Retinal pigment epithelial cell (primary cell): ENCODE measurements around the gene TMEM269.
"Not testable (repeated sequence)": the region's sequence is repeated elsewhere in the genome, so short reads cannot be mapped to it uniquely, and the experiment has no call there.

Source experiments
- DNase-seq: peaks from one replicate; pipeline ENCODE4 v3.0.0-alpha.2; 2010; ENCODE audit warnings: low read depth
- H3K4me3 ChIP-seq: 2 replicates; pipeline ENCODE4 v1.5.1; 2011; ENCODE audit warnings: mild to moderate bottlenecking, low read length, control low read depth, moderate library complexity
- CTCF ChIP-seq: conservative IDR thresholded peaks from 2 replicates; pipeline ENCODE4 v1.5.1; 2011; ENCODE audit warnings: low read depth, low read length, control low read depth, inconsistent platforms

Gene TMEM269

GRCh38 chr1:42793824-42794223 is 9.0 kb downstream of the TMEM269 start:
- no peak for TF ChIP-seq CTCF
- no peak overlapping the region for H3K4me3 ChIP-seq
- no peak for DNase-seq

- DNase-seq: no peak
- no peak for TF ChIP-seq CTCF
- H3K4me3 ChIP-seq: no peak overlapping the region
Observed at GRCh38 chr1:42797414-42797813, 12.6 kb downstream of the TMEM269 start.

- no peak overlapping the region for H3K4me3 ChIP-seq
- DNase-seq: no peak
- no peak for TF ChIP-seq CTCF
Observed at GRCh38 chr1:42797979-42798378, 13.2 kb downstream of the TMEM269 start.

GRCh38 chr1:42801832-42802473 is 17.2 kb downstream of the TMEM269 start:
- DNase-seq: no peak
- H3K4me3 ChIP-seq: no peak overlapping the region
- no peak for TF ChIP-seq CTCF

- TF ChIP-seq CTCF: no peak
- no peak for DNase-seq
- no peak overlapping the region for H3K4me3 ChIP-seq
Observed at GRCh38 chr1:42806171-42806570, 21.4 kb downstream of the TMEM269 start.

GRCh38 chr1:42806593-42806992 is 21.8 kb downstream of the TMEM269 start:
- no peak overlapping the region for H3K4me3 ChIP-seq
- DNase-seq: no peak
- no peak for TF ChIP-seq CTCF

- TF ChIP-seq CTCF: no peak
- H3K4me3 ChIP-seq: no peak overlapping the region
- DNase-seq: no peak
Observed at GRCh38 chr1:42807056-42807668, 22.4 kb downstream of the TMEM269 start.

GRCh38 chr1:42814815-42815214 is 30.0 kb downstream of the TMEM269 start:
- not testable (repeated sequence) for DNase-seq

More at GRCh38 chr1:42814815-42815214, 30.0 kb downstream of the TMEM269 start:
- H3K4me3 ChIP-seq: not testable (repeated sequence)
